ENCODE results near the gene VAT1L. TPM values are rescaled to one million over a fixed set of nuclear protein-coding genes. Genes with fewer than 3 reads are reported as not detected.

VAT1L gene
- total RNA-seq, 1 experiment from 2014 or later = not detected

GRCh38 chr16:77849646-77850258, 61.4 kb downstream of the VAT1L start:
- DNase-seq (ENCODE audit: low read depth, low spot score) = no peak
- in situ Hi-C loops (cut with HindIII; ENCODE audit: low pct_unique_long_range_greater_than_20kb, low sequenced_read_pairs) = no loop called here

- in situ Hi-C loops (cut with HindIII; ENCODE audit: low pct_unique_long_range_greater_than_20kb, low sequenced_read_pairs) = no loop called here
- DNase-seq (ENCODE audit: low read depth, low spot score) = no peak
These were observed 62.4 kb downstream of the VAT1L start for GRCh38 chr16:77850636-77851333.

GRCh38 chr16:77853161-77853560, 64.8 kb downstream of the VAT1L start:
- no peak for DNase-seq (ENCODE audit: low read depth, low spot score)
- in situ Hi-C loops (cut with HindIII; ENCODE audit: low pct_unique_long_range_greater_than_20kb, low sequenced_read_pairs) = no loop called here

GRCh38 chr16:77856438-77857160, 68.2 kb downstream of the VAT1L start:
- in situ Hi-C loops (cut with HindIII; ENCODE audit: low pct_unique_long_range_greater_than_20kb, low sequenced_read_pairs) = no loop called here
- DNase-seq (ENCODE audit: low read depth, low spot score) = no peak

GRCh38 chr16:77858060-77858459, 69.7 kb downstream of the VAT1L start:
- in situ Hi-C loops (cut with HindIII; ENCODE audit: low pct_unique_long_range_greater_than_20kb, low sequenced_read_pairs) = no loop called here
- DNase-seq (ENCODE audit: low read depth, low spot score) = no peak

- DNase-seq (ENCODE audit: low read depth, low spot score) = no peak
- in situ Hi-C loops (cut with HindIII; ENCODE audit: low pct_unique_long_range_greater_than_20kb, low sequenced_read_pairs) = no loop called here
These were observed 71.3 kb downstream of the VAT1L start for GRCh38 chr16:77859493-77860232.

- in situ Hi-C loops (cut with HindIII; ENCODE audit: low pct_unique_long_range_greater_than_20kb, low sequenced_read_pairs) = no loop called here
These were observed 72.6 kb downstream of the VAT1L start for GRCh38 chr16:77860953-77861352.

GRCh38 chr16:77863250-77863649, 74.9 kb downstream of the VAT1L start:
- no peak for DNase-seq (ENCODE audit: low read depth, low spot score)
- in situ Hi-C loops (cut with HindIII; ENCODE audit: low pct_unique_long_range_greater_than_20kb, low sequenced_read_pairs) = no loop called here

More at GRCh38 chr16:77860953-77861352, 72.6 kb downstream of the VAT1L start:
- DNase-seq (ENCODE audit: low read depth, low spot score) = no peak

GRCh38 chr16:77866752-77867151, 78.4 kb downstream of the VAT1L start:
- in situ Hi-C loops (cut with HindIII; ENCODE audit: low pct_unique_long_range_greater_than_20kb, low sequenced_read_pairs) = no loop called here
- no peak for DNase-seq (ENCODE audit: low read depth, low spot score)

- no peak for DNase-seq (ENCODE audit: low read depth, low spot score)
- in situ Hi-C loops (cut with HindIII; ENCODE audit: low pct_unique_long_range_greater_than_20kb, low sequenced_read_pairs) = no loop called here
These were observed 79.7 kb downstream of the VAT1L start for GRCh38 chr16:77868052-77868451.

GRCh38 chr16:77868478-77868877, 80.1 kb downstream of the VAT1L start:
- no peak for DNase-seq (ENCODE audit: low read depth, low spot score)
- in situ Hi-C loops (cut with HindIII; ENCODE audit: low pct_unique_long_range_greater_than_20kb, low sequenced_read_pairs) = no loop called here

GRCh38 chr16:77869997-77870813, 81.8 kb downstream of the VAT1L start:
- DNase-seq (ENCODE audit: low read depth, low spot score) = no peak

GRCh38 chr16:77871932-77872331, 83.6 kb downstream of the VAT1L start:
- in situ Hi-C loops (cut with HindIII; ENCODE audit: low pct_unique_long_range_greater_than_20kb, low sequenced_read_pairs) = no loop called here
- no peak for DNase-seq (ENCODE audit: low read depth, low spot score)

More at GRCh38 chr16:77869997-77870813, 81.8 kb downstream of the VAT1L start:
- in situ Hi-C loops (cut with HindIII; ENCODE audit: low pct_unique_long_range_greater_than_20kb, low sequenced_read_pairs) = no loop called here

- in situ Hi-C loops (cut with HindIII; ENCODE audit: low pct_unique_long_range_greater_than_20kb, low sequenced_read_pairs) = no loop called here
These were observed 84.7 kb downstream of the VAT1L start for GRCh38 chr16:77873066-77873465.

GRCh38 chr16:77874347-77874746, 86.0 kb downstream of the VAT1L start:
- DNase-seq (ENCODE audit: low read depth, low spot score) = no peak
- in situ Hi-C loops (cut with HindIII; ENCODE audit: low pct_unique_long_range_greater_than_20kb, low sequenced_read_pairs) = no loop called here

More at GRCh38 chr16:77873066-77873465, 84.7 kb downstream of the VAT1L start:
- no peak for DNase-seq (ENCODE audit: low read depth, low spot score)

GRCh38 chr16:77876776-77877175, 88.4 kb downstream of the VAT1L start:
- no peak for DNase-seq (ENCODE audit: low read depth, low spot score)
- in situ Hi-C loops (cut with HindIII; ENCODE audit: low pct_unique_long_range_greater_than_20kb, low sequenced_read_pairs) = no loop called here

GRCh38 chr16:77877712-77878347, 89.5 kb downstream of the VAT1L start:
- in situ Hi-C loops (cut with HindIII; ENCODE audit: low pct_unique_long_range_greater_than_20kb, low sequenced_read_pairs) = no loop called here

More at GRCh38 chr16:77877712-77878347, 89.5 kb downstream of the VAT1L start:
- no peak for DNase-seq (ENCODE audit: low read depth, low spot score)

Data from SK-MEL-5 (cell line).